Measurements from ENCODE around the gene RADIL.

Gene RADIL

GRCh38 chr7:4834601-4835397, 48.7 kb downstream of the RADIL start:
- in situ Hi-C loops (cut with MboI; ENCODE audit: low sequenced_read_pairs): loop anchor here (25.0 kb wide), 1 partner anchor 253 kb away; no protein-coding TSS in a partner anchor

GRCh38 chr7:4833691-4834600, 49.6 kb downstream of the RADIL start:
- in situ Hi-C loops (cut with MboI; ENCODE audit: low sequenced_read_pairs): loop anchor here (25.0 kb wide), 1 partner anchor 253 kb away; no protein-coding TSS in a partner anchor

- in situ Hi-C loops (cut with MboI; ENCODE audit: low sequenced_read_pairs): loop anchor here (25.0 kb wide), 1 partner anchor 254 kb away; no protein-coding TSS in a partner anchor
Measured at GRCh38 chr7:4833176-4833575, 50.3 kb downstream of the RADIL start.

GRCh38 chr7:4832711-4833110, 50.8 kb downstream of the RADIL start:
- in situ Hi-C loops (cut with MboI; ENCODE audit: low sequenced_read_pairs): loop anchor here (25.0 kb wide), 1 partner anchor 255 kb away; no protein-coding TSS in a partner anchor

GRCh38 chr7:4831723-4832495, 51.6 kb downstream of the RADIL start:
- in situ Hi-C loops (cut with MboI; ENCODE audit: low sequenced_read_pairs): loop anchor here (25.0 kb wide), 1 partner anchor 255 kb away; no protein-coding TSS in a partner anchor

- in situ Hi-C loops (cut with MboI; ENCODE audit: low sequenced_read_pairs): loop anchor here (25.0 kb wide), 1 partner anchor 257 kb away; no protein-coding TSS in a partner anchor
Measured at GRCh38 chr7:4830176-4830575, 53.3 kb downstream of the RADIL start.

GRCh38 chr7:4828720-4829383, 54.7 kb downstream of the RADIL start:
- in situ Hi-C loops (cut with MboI; ENCODE audit: low sequenced_read_pairs): loop anchor here (25.0 kb wide), 1 partner anchor 258 kb away; no protein-coding TSS in a partner anchor

GRCh38 chr7:4825081-4825480, 58.4 kb downstream of the RADIL start:
- in situ Hi-C loops (cut with MboI; ENCODE audit: low sequenced_read_pairs): loop anchor here (25.0 kb wide), 1 partner anchor 262 kb away; no protein-coding TSS in a partner anchor

- in situ Hi-C loops (cut with MboI; ENCODE audit: low sequenced_read_pairs): no loop called here
Measured at GRCh38 chr7:4824120-4824775, 59.3 kb downstream of the RADIL start.

- in situ Hi-C loops (cut with MboI; ENCODE audit: low sequenced_read_pairs): no loop called here
Measured at GRCh38 chr7:4823441-4824119, 59.9 kb downstream of the RADIL start.

- in situ Hi-C loops (cut with MboI; ENCODE audit: low sequenced_read_pairs): no loop called here
Measured at GRCh38 chr7:4822677-4823076, 60.8 kb downstream of the RADIL start.

- in situ Hi-C loops (cut with MboI; ENCODE audit: low sequenced_read_pairs): no loop called here
Measured at GRCh38 chr7:4820967-4821471, 62.5 kb downstream of the RADIL start.

GRCh38 chr7:4820405-4820966, 63.0 kb downstream of the RADIL start:
- in situ Hi-C loops (cut with MboI; ENCODE audit: low sequenced_read_pairs): no loop called here

GRCh38 chr7:4819560-4820404, 63.7 kb downstream of the RADIL start:
- in situ Hi-C loops (cut with MboI; ENCODE audit: low sequenced_read_pairs): no loop called here

- in situ Hi-C loops (cut with MboI; ENCODE audit: low sequenced_read_pairs): no loop called here
Measured at GRCh38 chr7:4818000-4818794, 65.3 kb downstream of the RADIL start.

- in situ Hi-C loops (cut with MboI; ENCODE audit: low sequenced_read_pairs): no loop called here
Measured at GRCh38 chr7:4817178-4817901, 66.2 kb downstream of the RADIL start.

Measured in HL-60/S4 (cell line).